IPS DF 4.7 (cell line): Measurements from ENCODE around the gene IL20RA.

Experiments
- DNase-seq: peaks from one replicate; pipeline ENCODE4 v3.0.0-alpha.2; 2013; ENCODE audit warnings: low spot score; ENCODE audit errors: extremely low read depth

Gene IL20RA

DNA sequence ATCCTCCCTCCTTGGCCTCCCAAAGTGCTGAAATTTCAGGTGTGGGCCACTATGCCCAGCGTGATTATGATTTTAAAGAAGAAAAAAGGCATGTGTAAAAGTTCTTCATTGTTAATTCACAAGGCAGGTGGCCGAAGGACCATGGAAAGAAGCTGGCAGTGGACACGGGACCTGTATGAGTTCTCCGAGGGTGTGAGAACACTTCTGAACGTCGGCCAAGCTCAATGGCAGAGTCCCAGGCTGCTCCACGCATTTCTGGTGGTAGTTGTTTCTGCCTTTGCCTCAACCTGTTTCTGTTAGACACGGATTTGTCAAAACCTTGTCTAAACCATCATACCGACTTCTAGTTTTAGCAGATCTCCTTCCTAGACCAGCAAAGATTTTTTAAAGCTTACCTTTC lies 36.6 kb downstream of the IL20RA start:
- no peak for DNase-seq

DNA sequence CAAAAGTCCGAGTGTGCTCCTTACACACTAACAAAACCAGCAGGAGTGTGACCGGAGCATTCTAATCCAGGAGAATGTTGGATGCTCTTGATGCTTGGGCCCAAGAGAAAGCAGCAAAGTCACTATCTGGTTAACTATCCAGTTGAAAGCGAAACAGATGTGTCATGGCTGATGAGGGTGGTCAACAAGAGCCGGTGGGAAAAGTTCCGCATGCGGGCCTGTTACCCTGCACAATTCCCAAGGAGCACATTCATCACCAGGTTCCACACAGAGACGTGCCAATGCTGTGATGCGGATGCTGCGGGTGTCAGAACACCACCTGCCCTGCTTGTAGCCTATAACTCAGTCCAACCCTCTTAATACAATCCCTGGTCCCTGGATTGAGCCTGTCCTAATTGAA lies 38.7 kb downstream of the IL20RA start:
- DNase-seq: no peak

DNA sequence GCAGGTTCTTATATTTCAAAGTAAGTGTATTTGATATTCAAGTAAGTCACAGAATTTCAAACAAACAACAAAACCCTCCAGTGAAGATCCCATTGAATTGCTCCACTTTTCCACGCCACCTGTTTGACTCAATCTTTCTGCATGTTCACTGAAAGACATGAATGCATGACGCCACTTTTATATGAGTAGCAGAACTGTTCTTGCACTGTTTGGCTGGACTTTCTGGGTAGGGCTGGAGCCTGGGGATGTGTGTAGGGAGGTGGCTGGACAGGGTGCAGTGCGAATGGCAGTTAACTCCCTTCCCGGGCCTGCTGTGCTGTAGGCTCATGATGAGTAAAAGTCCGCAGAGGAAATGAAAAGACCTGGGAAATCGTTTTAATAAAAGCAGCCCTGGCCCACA lies 39.7 kb downstream of the IL20RA start:
- DNase-seq: no peak

DNA sequence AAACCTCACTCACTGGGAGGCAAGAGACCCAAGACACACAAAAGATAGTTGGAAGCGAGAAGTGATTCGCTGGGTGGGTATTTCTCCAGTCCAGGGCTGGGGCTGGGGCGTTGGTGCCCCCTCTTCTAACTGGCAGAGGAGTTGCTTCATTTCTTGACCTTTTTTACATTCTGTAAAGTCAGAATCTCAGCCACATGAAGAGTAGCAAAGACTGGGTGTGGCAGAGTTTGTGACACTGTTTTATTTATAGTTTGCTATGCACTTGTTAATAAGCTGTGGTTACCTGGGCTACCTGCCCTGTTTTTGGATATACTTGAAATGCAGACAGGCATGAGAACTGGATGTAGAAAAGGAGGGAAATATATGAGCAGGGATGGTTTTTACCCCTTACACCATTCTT lies 42.3 kb downstream of the IL20RA start:
- no peak for DNase-seq

DNA sequence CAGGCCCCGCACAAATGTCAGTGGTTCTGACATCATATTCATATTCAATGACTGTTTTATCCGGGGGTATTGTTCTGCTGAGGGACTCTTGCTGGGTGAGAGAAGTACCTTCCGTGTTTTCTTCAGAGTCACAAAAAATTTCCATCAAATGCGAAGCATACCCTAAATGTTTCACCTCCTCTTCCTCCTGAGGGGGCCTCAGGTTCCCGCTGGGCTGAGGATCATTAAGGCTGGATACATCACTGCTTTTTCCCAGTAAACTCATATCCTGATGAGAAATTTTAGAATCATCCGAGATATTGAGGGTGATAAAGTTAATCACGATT lies 42.8 kb downstream of the IL20RA start:
- no peak for DNase-seq

DNA sequence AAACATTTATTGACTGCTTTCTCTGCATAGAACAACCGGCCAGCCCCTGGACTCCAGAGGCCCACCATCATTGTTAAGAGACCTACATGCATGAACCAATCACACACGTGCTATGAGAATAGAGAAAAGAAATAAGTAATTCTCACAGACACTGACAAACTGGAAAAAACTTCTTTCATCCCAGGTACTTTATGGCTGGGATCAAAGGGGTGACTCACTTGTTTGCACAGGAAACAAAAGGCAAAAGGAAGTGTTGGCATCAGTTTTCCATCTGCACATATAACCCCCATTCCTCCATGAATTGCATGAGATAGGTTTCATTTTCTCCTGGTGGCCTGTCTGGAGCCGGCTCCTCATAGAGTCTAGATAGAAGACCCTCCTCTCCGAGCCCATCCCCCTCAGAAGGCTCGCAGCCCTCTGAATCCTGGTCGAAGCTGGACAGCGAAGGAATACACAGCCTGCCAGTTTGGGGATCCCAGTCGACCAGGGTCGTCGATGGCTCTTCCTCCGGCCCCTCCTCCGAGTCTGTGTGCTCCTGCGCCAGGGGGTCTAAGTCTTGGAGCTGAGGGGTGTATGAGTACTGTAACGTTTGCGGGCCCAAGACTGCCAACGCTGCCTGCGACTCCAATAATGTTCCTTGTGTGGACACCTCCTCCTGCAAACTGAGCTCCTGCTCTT lies 43.3 kb downstream of the IL20RA start:
- no peak for DNase-seq

DNA sequence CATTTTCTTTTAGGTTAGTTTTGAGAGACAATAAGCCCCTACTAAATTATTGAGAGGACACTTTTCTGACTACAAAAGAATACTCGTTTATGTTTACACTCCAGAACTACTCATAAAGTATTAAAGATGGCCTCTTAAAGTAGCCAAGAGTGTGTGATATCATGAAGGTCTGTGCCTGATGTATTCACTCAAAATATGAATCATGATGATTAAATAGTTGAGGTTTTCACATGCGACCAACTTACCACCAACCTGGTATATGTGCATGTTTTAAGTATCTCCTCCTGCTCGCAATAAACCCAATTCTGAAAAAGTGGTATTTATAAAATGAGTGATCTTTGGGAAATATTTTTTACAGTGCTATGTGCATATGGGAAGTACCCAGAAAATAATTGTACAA lies 43.9 kb downstream of the IL20RA start:
- DNase-seq: no peak

DNA sequence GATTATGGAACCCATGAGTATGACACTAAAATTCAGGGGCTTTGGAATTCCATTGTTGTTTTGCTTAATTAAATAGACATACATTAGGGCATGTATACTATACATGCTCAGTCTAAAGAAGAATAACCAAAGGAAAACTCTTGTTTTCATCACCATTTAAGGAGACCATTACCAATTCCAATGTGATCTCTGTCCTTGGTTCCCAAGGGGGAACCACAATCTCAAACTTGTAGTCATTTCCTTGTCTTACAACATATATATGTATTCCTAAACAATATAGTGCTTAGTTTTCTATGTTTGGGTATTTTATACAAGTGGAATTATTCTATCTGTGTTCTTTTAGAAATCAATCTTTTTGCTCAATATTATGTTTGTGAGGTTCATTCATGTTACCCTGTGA lies 49.2 kb downstream of the IL20RA start:
- no peak for DNase-seq

DNA sequence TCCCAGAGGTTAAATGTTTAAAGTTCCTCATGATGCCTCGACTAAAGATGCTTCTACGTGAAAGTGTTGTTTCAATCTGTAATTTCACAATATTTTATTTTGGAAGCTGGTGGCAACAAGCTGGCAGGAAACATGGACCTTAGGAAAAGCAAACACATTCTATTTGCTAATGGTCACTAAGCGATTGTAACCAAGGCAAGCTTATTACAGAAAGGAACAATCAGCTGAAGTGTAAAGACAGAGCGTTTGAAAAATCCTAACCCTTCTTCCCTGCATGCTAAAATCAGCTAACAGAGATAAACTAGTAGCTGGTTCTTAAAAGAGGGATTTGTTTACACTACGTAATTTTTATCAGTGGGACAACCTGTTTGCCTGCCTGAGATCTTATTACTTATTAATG lies 50.0 kb downstream of the IL20RA start:
- DNase-seq: no peak

DNA sequence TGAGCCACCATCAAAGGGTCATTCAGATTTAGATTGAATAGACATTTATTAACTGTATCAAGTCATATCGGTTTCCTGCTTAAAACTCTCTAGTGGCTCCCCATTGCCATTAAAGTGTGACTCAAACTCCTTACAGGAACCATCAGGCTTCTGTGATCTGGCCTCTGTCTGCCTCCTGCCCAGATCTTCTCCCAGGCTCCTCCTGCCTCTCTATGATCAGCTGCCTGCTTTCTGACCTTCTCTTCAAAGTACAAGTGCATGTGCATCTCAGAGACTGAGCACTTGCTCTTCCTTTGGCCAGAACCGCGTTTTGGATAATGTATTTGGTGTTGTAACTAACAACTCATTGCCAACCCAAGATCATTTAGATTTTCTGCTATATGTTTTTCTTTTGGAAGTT lies 52.7 kb downstream of the IL20RA start:
- no peak for DNase-seq

DNA sequence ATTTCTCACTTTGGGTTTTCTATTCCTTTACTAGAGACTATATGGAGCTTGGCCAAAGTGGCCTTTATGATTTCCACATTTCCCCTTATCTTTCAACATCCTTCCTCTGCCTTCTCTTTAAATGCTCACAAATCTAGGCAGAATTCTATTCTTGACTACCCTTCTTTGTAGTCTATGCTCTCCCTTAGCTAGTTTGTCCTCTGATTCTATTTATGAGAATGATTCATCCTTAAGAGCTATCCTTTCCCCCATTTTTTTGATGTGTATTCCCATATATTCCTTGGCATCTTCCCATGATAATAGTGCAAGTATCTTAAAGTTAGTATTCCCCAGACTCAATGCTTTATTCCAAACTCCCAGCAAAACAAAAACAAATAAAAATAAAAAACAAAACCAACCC lies 53.1 kb downstream of the IL20RA start:
- DNase-seq: no peak

DNA sequence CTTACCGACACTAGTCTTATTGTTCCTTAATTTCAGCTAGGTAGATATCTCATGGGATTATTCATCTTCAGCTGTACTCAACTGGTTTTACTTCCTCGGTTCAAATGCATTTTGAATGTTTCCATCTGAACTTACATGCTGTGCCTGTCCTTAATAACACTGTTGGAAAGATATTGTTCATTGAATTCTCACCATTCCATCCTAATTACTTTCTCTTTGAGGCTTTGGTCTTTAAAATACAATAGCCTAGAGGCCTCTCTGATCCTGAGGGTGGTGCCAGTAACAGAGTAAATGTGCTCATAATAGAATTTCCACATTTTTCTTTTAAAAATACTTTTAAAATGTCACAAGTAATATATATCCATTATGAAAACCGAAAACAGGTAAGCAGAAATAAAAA lies 54.0 kb downstream of the IL20RA start:
- no peak for DNase-seq

DNA sequence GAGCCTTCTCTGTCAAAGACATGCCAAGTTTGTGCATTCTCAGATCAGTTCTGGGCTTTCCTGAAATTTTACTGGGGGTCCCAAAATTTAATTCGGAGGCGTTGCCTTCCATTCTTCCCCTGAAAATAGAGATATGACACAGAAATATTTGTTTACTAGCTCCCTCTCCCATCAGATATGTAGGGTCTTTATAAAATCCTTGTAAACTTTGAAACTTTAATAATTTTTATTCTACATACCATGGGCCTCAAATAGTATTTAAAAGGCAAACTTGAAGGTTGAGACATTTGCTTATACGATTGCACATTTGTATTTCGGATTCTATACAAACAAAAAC lies 54.6 kb downstream of the IL20RA start:
- DNase-seq: no peak

DNA sequence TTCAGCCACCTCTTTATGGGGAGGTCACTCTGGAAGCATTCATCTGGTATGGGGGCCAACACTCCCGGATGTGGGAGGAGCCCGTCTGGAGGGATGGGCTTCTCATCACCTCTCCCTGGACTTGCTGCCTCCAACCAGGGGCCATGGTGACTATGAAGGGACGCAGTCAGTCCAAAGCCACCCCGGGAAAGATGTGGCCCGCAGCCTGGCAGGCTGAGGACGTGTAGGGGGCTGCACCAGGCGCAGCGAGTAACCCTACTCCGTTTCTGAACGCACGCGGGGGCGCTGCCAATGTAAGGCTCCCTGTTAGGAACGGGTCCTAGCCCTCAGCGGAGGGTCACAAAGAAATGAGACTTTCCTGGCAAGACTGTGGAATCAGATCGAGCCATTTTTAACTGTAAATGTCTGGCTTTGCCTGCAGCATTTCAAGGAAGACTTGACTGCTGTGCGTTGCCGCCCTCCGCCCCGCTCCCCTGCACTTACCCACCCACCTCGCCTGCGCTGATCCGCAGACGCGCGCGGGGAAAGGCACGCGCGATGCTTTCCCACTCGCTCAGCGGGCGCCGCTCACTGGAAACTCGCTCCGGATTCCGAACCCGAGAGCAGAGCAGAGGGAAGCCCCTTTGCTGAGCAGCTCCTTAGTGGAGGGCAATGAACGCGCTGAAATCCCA lies 55.1 kb downstream of the IL20RA start:
- no peak for DNase-seq

DNA sequence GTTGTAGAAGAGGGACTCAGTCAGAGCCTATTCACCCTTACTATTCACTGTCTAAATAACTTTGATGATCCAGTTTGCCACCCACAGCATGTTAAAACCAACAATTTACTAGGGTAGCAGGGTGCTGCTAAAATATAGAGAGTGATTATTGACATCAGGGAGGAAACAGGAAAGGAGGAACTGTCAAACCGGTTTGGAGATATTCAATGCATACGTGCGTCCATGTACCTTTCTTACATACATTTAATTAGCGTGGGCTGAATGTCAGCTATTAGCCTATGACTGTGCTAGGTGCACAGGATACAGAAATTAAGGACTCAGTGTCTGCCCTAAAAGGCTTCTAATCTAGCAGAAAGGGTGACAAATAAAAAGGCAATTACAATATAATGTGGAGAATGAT lies 57.2 kb downstream of the IL20RA start:
- DNase-seq: no peak

DNA sequence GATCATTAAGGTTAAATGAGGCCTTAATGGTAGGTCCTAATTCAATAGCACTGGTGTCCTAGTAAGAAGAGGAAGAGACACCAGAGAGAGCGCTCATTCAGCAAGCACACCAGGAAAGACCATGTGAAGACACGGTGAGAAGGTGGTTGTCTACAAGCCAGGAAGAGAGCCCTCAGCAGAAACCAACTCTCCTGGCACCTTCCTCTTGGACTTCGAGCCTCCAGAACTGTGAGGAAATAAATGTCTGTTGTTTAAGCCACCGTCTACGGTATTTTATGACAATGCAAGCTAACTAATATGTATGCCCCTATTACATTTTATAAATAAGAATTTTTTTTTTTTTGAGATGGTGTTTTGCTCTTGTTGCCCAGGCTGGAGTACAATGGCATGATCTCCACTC lies 59.3 kb downstream of the IL20RA start:
- no peak for DNase-seq

DNA sequence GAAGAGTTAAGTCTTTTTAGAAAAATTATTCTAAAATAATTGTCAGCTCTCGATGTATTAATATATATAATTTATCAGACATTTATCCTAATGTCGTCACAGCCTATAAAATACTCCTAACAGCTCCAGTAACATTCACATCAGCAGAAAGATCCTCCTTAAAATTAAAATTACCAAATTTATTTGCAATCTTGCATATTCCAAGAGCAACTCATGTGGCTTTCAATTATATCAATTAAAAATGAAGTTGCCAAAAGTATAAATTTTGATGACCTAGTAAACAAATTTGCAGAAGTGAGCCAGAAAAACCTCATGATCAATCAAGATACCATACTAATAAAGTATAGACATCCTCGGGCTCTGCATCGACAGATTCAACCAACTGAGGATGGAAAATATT lies 60.2 kb downstream of the IL20RA start:
- DNase-seq: no peak

DNA sequence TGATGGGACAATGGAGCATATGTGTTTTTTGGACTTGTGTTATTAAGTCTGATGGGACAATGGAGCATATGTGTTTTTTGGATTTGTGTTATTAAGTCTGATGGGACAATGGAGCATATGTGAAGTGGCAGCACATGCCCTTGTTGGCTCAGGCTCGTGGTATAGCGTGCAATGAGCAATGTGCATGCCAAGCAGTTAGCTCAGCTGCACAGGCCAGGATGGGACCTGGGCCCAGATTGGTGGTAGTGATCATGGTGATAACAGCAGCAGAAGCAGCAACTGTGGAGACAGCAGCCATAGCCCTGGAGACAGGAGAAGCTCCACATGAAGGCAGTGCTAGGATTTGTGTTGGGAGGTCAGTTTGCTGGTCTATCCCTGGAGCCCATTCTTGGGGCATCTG lies 61.1 kb downstream of the IL20RA start:
- DNase-seq: no peak

DNA sequence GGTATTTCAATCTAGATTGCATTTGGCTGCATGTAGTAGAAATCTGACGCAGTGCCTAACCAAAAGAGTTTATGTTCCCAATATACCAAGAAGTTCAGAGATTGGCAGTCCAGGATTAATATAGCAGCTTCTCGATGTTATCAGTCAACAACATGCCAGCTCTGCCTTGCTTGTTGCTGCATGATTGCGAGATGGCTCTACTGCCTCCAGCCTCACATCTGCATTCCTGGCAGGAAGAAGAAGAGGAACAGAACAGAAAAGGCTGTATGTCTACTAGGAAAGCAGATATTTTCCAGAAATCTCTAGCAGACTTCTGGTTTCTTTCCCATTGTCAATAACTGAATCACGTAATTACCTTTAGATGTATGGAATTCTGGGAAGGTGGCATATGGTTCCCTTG lies 61.8 kb downstream of the IL20RA start:
- DNase-seq: no peak

DNA sequence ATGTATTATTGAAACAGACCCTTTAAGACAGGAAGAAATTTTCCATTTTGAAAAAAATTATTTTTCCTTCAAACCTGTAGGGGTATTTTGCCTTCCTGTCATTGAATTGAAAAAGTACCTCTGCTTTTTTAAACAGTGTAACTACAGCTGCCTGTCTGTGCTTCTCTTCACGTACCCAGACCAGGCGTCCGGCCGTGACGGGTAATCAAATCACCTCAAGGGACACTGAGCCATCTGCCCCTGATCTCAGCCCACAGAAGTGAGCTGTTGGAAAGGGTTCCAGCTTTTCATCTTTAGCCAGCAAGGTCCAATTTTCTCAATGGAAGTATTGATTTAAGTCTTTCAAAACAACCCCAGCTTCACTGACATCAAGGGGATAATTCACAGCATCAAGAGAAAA lies 64.7 kb downstream of the IL20RA start:
- no peak for DNase-seq

DNA sequence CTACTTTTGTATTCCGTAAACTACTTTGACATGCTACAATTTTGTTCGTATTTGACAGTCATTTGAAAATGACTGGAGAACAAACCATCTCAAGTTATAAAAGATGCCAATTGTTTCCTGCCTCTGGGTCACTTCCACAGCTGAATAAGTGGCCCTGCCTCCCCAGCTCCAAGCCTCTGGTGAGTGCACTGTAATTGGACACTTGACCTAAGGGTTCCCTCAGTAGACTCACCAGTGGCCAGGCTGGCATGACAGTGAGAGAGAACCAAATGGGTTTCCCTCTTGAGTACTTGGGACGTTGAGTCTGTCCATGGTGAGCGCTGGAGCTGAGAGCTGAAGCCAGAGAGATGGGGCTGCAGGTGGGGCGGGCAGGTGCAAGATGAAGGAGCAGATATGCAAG lies 65.6 kb downstream of the IL20RA start:
- DNase-seq: no peak

DNA sequence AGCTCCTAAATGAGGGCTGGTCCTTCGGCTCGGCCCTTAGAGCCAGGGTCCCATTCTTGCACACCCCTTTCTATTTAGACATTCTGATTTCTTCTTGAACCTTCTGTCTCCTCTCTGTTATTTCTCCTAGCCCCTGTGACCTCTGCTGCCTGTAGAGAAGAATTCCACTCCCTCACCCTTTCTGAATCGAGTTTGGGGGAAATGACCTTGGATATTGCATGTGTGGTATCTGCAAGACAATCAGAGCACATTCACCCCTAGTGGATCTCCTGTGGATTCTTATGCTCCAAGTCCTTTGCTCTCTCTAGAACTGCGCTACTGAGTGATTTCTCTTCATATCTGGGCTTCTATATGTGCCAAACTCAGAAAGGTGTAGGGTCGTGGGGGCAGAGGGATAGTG lies 67.7 kb downstream of the IL20RA start:
- DNase-seq: no peak

DNA sequence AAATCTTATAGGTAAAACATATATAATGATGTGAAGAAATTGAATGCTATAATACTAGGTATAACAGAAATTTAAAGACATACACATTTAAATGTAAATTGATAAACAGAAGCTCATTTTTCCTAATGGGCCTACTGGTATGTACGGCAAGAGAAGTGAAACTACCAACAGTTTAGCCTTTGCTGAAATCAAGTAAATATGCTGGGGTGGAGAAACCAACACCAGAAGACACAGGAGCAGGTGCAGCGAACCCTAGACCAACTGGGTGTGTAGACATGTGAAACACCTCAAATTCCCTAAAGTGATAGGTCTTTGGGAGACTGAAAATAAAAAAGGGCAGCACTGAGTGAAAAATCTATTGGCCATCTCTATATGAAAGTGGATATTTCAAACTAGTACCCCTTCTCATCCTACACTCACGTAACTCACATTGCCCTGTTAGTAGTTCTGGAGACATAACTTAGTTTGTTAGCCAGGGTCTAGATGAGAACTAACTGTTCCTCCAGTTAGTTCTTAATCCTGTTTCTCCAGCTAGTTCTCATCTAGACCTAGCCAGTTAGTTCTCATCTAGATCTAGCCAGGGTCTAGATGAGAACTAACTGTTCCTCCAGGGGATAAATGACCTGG lies 69.6 kb downstream of the IL20RA start:
- DNase-seq: no peak
